ENCODE data around the gene METTL8. TPM values are rescaled to one million over a fixed set of nuclear protein-coding genes. Genes with fewer than 3 reads are reported as not detected.
A peak's percentile ranks its signal among the peaks of the same experiment; 100 is the strongest.

Gene METTL8
- total and polyA plus RNA-seq, 2 experiments from 2014 or later: 60.9 to 64.3 TPM

GRCh38 chr2:171322928-171323327, 110.9 kb downstream of the METTL8 start (continued):
- TF ChIP-seq ZNF462 (CRISPR knock-in tag; IDR thresholded peaks at IDR 0.05) (no peak), ZNF114 (CRISPR knock-in tag; IDR thresholded peaks at IDR 0.05) (no peak), EZH2 (IDR thresholded peaks at IDR 0.05; ENCODE audit: low read depth, unreplicated experiment) (no peak), JUNB (IDR thresholded peaks at IDR 0.05; ENCODE audit: unreplicated experiment) (no peak)

GRCh38 chr2:171320731-171321130, 113.1 kb downstream of the METTL8 start:
- Histone ChIP-seq H3K4me1 (ENCODE audit: insufficient read depth) (peaks cover 54% of the 10 kb centered on the region), H3F3A (replicated peaks; ENCODE audit: low read depth) (0 out of 2 replicates have a peak, but pooled peaks cover 6% of the 10 kb centered on the region), H3K79me2 (replicated peaks; ENCODE audit: insufficient read depth) (no peaks in the 10 kb centered on the region), H3K27ac (ENCODE audit: low read depth) (peak overlapping the region; percentile 96; the same call in 1 of the 2 replicates), H3K27me3 (ENCODE audit: insufficient read depth) (no peaks in the 10 kb centered on the region), H3K9me2 (ENCODE audit: insufficient read depth) (no peaks in the 10 kb centered on the region), H3K4me3 (no peak overlapping the region), H4K20me1 (replicated peaks; ENCODE audit: insufficient read depth) (no peaks in the 10 kb centered on the region), H3K36me3 (ENCODE audit: insufficient read depth) (no peaks in the 10 kb centered on the region), H2AFZ (no peak overlapping the region), H3K4me2 (peak overlapping the region; percentile 58; the same call in 1 of the 2 replicates)
- DNase-seq (ENCODE audit: low spot score) (no peak), ATAC-seq (no peak)
- peaks cover 73% of the 10 kb centered on the region for H3K4me1 Mint-ChIP-seq
- peaks cover 26% of the 10 kb centered on the region for H3K36me3 Mint-ChIP-seq (ENCODE audit: low read depth)
- H3K9me3 Mint-ChIP-seq: no peaks in the 10 kb centered on the region
- H3K27ac Mint-ChIP-seq: peak overlapping the region; percentile 49
- TF ChIP-seq EZH2 (IDR thresholded peaks at IDR 0.05; ENCODE audit: low read depth, unreplicated experiment) (no peak), JUNB (IDR thresholded peaks at IDR 0.05; ENCODE audit: unreplicated experiment) (no peak), ZNF331 (CRISPR knock-in tag; IDR thresholded peaks at IDR 0.05; ENCODE audit: low read depth) (no peak), REST (IDR thresholded peaks at IDR 0.05; ENCODE audit: unreplicated experiment) (no peak), ZNF114 (CRISPR knock-in tag; IDR thresholded peaks at IDR 0.05) (no peak), POLR2AphosphoS5 (IDR thresholded peaks at IDR 0.05; ENCODE audit: low read depth) (no peak), NANOG (IDR thresholded peaks at IDR 0.05; ENCODE audit: borderline replicate concordance) (no peak)
- peak overlapping the region; percentile 4; the same call in 2 of the 3 replicates for H3K4me3 Mint-ChIP-seq
- peaks cover 14% of the 10 kb centered on the region for H3K27me3 Mint-ChIP-seq (ENCODE audit: insufficient read depth, low read depth, poor library complexity)
